IMR-90 (cell line): ENCODE results near the gene LGALSL. TPM values are rescaled to one million over a fixed set of nuclear protein-coding genes. Genes with fewer than 3 reads are reported as not detected.

Experiments
- ATAC-seq: fragments of 200-7000 bp; cut with Tn5 transposase; 2 replicates; pipeline ENCODE4 v1.9.1; 2020; ENCODE audit warnings: low read depth, mild to moderate bottlenecking, moderate library complexity
- BruUV-seq: library from RNA; stranded (reverse); fragments of 400-500 nt; replicated peaks from 2 replicates; lab custom pipeline; 2021; lab: Mats Ljungman, UMichigan
- CTCF ChIA-PET: fragments of 300-600 bp; formaldehyde crosslinking; extraction: SDS; loops from one replicate; lab custom pipeline; 2021; ENCODE audit warnings: antibody characterized with exemption; lab: Yijun Ruan, JAX
- POLR2A ChIA-PET: fragments of 300-600 bp; sonication (Branson Sonifier 250); formaldehyde crosslinking; loops from one replicate; lab custom pipeline; 2022; ENCODE audit warnings: antibody characterized with exemption; ENCODE audit not compliant: unreplicated experiment; lab: Charles Lee
- DNase-seq: peaks from one replicate; pipeline ENCODE4 v3.0.0; 2013
- H2AFZ ChIP-seq: replicated peaks from 2 replicates; pipeline ENCODE3; 2013; ENCODE audit warnings: low read length, mild to moderate bottlenecking; ENCODE audit not compliant: poor library complexity
- H2AK5ac ChIP-seq: 2 replicates; pipeline ENCODE4 v1.6.1; 2013; ENCODE audit warnings: low read depth, low read length, inconsistent platforms
- H2AK9ac ChIP-seq: replicated peaks from 2 replicates; pipeline ENCODE3; 2013; ENCODE audit warnings: mild to moderate bottlenecking, low read depth, low read length, moderate library complexity; ENCODE audit not compliant: poor library complexity
- H2BK120ac ChIP-seq: 2 replicates; pipeline ENCODE4 v1.6.1; 2013; ENCODE audit warnings: low read depth, low read length, inconsistent platforms
- H2BK15ac ChIP-seq: 3 replicates; pipeline ENCODE4 v1.6.1; 2013; ENCODE audit warnings: low read depth, low read length, inconsistent platforms
- H2BK20ac ChIP-seq: 2 replicates; pipeline ENCODE4 v1.6.1; 2013; ENCODE audit warnings: low read depth, mild to moderate bottlenecking, inconsistent platforms, low read length, moderate library complexity
- H2BK5ac ChIP-seq: 2 replicates; pipeline ENCODE4 v1.6.1; 2013; ENCODE audit warnings: mild to moderate bottlenecking, low read depth, low read length, inconsistent platforms; ENCODE audit not compliant: poor library complexity, severe bottlenecking
- H3K14ac ChIP-seq: replicated peaks from 2 replicates; pipeline ENCODE4 v1.6.1; 2013; ENCODE audit warnings: low read depth, low read length, inconsistent platforms
- H3K18ac ChIP-seq: 2 replicates; pipeline ENCODE4 v1.6.1; 2013; ENCODE audit warnings: low read depth, low read length, control low read depth
- H3K23ac ChIP-seq: 2 replicates; pipeline ENCODE4 v1.6.1; 2013; ENCODE audit warnings: low read depth, low read length, inconsistent platforms
- H3K27ac ChIP-seq: 2 replicates; pipeline ENCODE4 v1.5.1; 2013; ENCODE audit warnings: mild to moderate bottlenecking, control low read depth, low read length; ENCODE audit not compliant: insufficient read depth
- H3K27me3 ChIP-seq: 2 replicates; pipeline ENCODE4 v1.6.1; 2013; ENCODE audit warnings: low read length; ENCODE audit not compliant: control insufficient read depth, insufficient read depth
- H3K36me3 ChIP-seq: 2 replicates; pipeline ENCODE4 v1.6.1; 2013; ENCODE audit warnings: low read length, mixed read lengths; ENCODE audit not compliant: control insufficient read depth, insufficient read depth
- H3K4ac ChIP-seq: 2 replicates; pipeline ENCODE4 v1.6.1; 2013; ENCODE audit warnings: low read depth, low read length, inconsistent platforms
- H3K4me1 ChIP-seq: 2 replicates; pipeline ENCODE4 v1.6.1; 2013; ENCODE audit warnings: low read length, mixed read lengths; ENCODE audit not compliant: control insufficient read depth, insufficient read depth
- H3K4me2 ChIP-seq: 2 replicates; pipeline ENCODE4 v1.6.1; 2013; ENCODE audit warnings: low read depth, mild to moderate bottlenecking, control low read depth, low read length, moderate library complexity
- H3K4me3 ChIP-seq: 2 replicates; pipeline ENCODE4 v1.5.1; 2013; ENCODE audit warnings: low read depth, mild to moderate bottlenecking, control low read depth, low read length, moderate library complexity; ENCODE audit not compliant: insufficient read depth
- H3K56ac ChIP-seq: 2 replicates; pipeline ENCODE4 v1.6.1; 2013; ENCODE audit warnings: low read length, inconsistent platforms; ENCODE audit not compliant: insufficient read depth; ENCODE audit errors: extremely low read depth
- H3K79me1 ChIP-seq, 2 experiments: 2 replicates each; pipeline ENCODE4 v1.6.1; 2013; ENCODE audit warnings: low read length in 2 of 2, inconsistent platforms in 1 of 2, low read depth in 1 of 2
- H3K9ac ChIP-seq: 2 replicates; pipeline ENCODE4 v1.6.1; 2013; ENCODE audit warnings: low read depth, low read length, control low read depth
- H3K9me1 ChIP-seq: 2 replicates; pipeline ENCODE4 v1.6.1; 2013; ENCODE audit warnings: low read length, inconsistent platforms; ENCODE audit not compliant: insufficient read depth
- H3K9me3 ChIP-seq: 2 replicates; pipeline ENCODE4 v1.6.1; 2013; ENCODE audit warnings: low read length; ENCODE audit not compliant: control insufficient read depth, insufficient read depth
- H4K20me1 ChIP-seq: 2 replicates; pipeline ENCODE4 v1.6.1; 2013; ENCODE audit warnings: low read length, inconsistent platforms; ENCODE audit not compliant: insufficient read depth
- H4K5ac ChIP-seq: 2 replicates; pipeline ENCODE4 v1.6.1; 2013; ENCODE audit warnings: mild to moderate bottlenecking, low read depth, low read length, control low read depth
- H4K8ac ChIP-seq, 2 experiments: 2 replicates each; pipeline ENCODE4 v1.6.1; 2013; ENCODE audit warnings: low read depth in 2 of 2, low read length in 2 of 2, control low read depth in 1 of 2, inconsistent platforms in 1 of 2
- H4K91ac ChIP-seq: 2 replicates; pipeline ENCODE4 v1.6.1; 2013; ENCODE audit warnings: low read depth, low read length, inconsistent platforms; ENCODE audit not compliant: insufficient read depth
- BHLHE40 ChIP-seq: fragments of 150-350 bp; IDR thresholded peaks from 2 replicates; pipeline ENCODE4 v1.6.1; 2016; ENCODE audit warnings: mild to moderate bottlenecking, low read depth, low read length
- CHD1 ChIP-seq: IDR thresholded peaks from 2 replicates; pipeline ENCODE4 v1.6.1; 2012; ENCODE audit warnings: low read depth, low read length, improper control_type of control experiment
- ELK1 ChIP-seq: fragments of 150-350 bp; IDR thresholded peaks from 2 replicates; pipeline ENCODE4 v1.6.1; 2016; ENCODE audit warnings: low read depth, mild to moderate bottlenecking, low read length, moderate library complexity, borderline replicate concordance
- FOS ChIP-seq: fragments of 150-350 bp; IDR thresholded peaks from 2 replicates; pipeline ENCODE4 v1.6.1; 2016; ENCODE audit warnings: low read depth, low read length
- MAFK ChIP-seq: IDR thresholded peaks from 2 replicates; pipeline ENCODE4 v1.6.1; 2012; ENCODE audit warnings: low read depth, low read length, improper control_type of control experiment
- MAZ ChIP-seq: IDR thresholded peaks from 2 replicates; pipeline ENCODE4 v1.6.1; 2012; ENCODE audit warnings: low read depth, mild to moderate bottlenecking, low read length, improper control_type of control experiment, moderate library complexity, borderline replicate concordance
- MXI1 ChIP-seq: IDR thresholded peaks from 2 replicates; pipeline ENCODE4 v1.6.1; 2012; ENCODE audit warnings: low read depth, mild to moderate bottlenecking, low read length, moderate library complexity, borderline replicate concordance
- NFE2L2 ChIP-seq: fragments of 150-350 bp; IDR thresholded peaks from 2 replicates; pipeline ENCODE4 v1.6.1; 2016; ENCODE audit warnings: low read depth, mild to moderate bottlenecking, low read length
- POLR2A ChIP-seq: IDR thresholded peaks from 2 replicates; pipeline ENCODE4 v1.6.1; 2012; ENCODE audit warnings: mild to moderate bottlenecking, low read depth, low read length
- RAD21 ChIP-seq: IDR thresholded peaks from 2 replicates; pipeline ENCODE4 v1.6.1; 2012; ENCODE audit warnings: low read length, improper control_type of control experiment
- RCOR1 ChIP-seq: IDR thresholded peaks from 2 replicates; pipeline ENCODE4 v1.6.1; 2012; ENCODE audit warnings: mild to moderate bottlenecking, low read length, improper control_type of control experiment; ENCODE audit not compliant: insufficient replicate concordance
- RFX5 ChIP-seq: IDR thresholded peaks from 2 replicates; pipeline ENCODE4 v1.8.0; 2012; ENCODE audit warnings: low read depth, mild to moderate bottlenecking, low read length, moderate library complexity
- USF2 ChIP-seq: fragments of 150-350 bp; IDR thresholded peaks from 2 replicates; pipeline ENCODE4 v1.6.1; 2017; ENCODE audit warnings: mild to moderate bottlenecking, antibody characterized with exemption, low read length, low read depth
- dilution Hi-C: fragments of 300-500 bp; cut with HindIII; formaldehyde crosslinking; loops from one replicate; pipeline ENCODE4 v1.14.3; 2018; ENCODE audit warnings: low sequenced_read_pairs; ENCODE audit not compliant: unreplicated experiment
- in situ Hi-C: fragments of 300-500 bp; cut with MboI; formaldehyde crosslinking; loops from 3 replicates; pipeline ENCODE4 v1.14.3; 2019; ENCODE audit warnings: low sequenced_read_pairs, inconsistent platforms, mixed read lengths
- intact Hi-C: fragments of 100-400 bp; cut with micrococcal nuclease; formaldehyde crosslinking; loops from 2 replicates; pipeline ENCODE4 v1.10.0; 2022
- polyA plus RNA-seq, 3 experiments: library from polyadenylated mRNA; depleted of rRNA; stranded (reverse); fragments of >200 nt; gene quantifications; 2 replicates each; pipeline ENCODE4 v1.2.3, GENCODE V29; 2012; ENCODE audit warnings: low replicate concordance in 1 of 3
- total RNA-seq: library from RNA; depleted of rRNA; stranded (reverse); fragments of >200 nt; gene quantifications from 2 replicates; pipeline ENCODE4 v1.2.3, GENCODE V29; 2012

Gene LGALSL
- total and polyA plus RNA-seq, 2 of the 4 experiments (the other 2 are of a cell fraction), result 0.86 to 2.9 TPM

- H3K36me3 ChIP-seq, result no peaks in the 10 kb centered on the region
- H3K27me3 ChIP-seq, result peaks cover 33% of the 10 kb centered on the region
- H2BK5ac ChIP-seq, result no peak overlapping the region
- in situ Hi-C loops (no loop called here), intact Hi-C loops (no loop called here), dilution Hi-C loops (no loop called here)
- H3K27ac ChIP-seq, result no peak overlapping the region
- no peak overlapping the region for H4K5ac ChIP-seq
- no peak for TF ChIP-seq USF2
- TF ChIP-seq POLR2A, result no peak
- TF ChIP-seq NFE2L2, result no peak
- no peak for TF ChIP-seq CHD1
- TF ChIP-seq FOS, result no peak
- TF ChIP-seq MAZ, result no peak
- TF ChIP-seq BHLHE40, result no peak
- TF ChIP-seq RCOR1, result no peak
- TF ChIP-seq RAD21, result no peak
- TF ChIP-seq MAFK, result no peak
- no peak for TF ChIP-seq MXI1
- TF ChIP-seq RFX5, result no peak
- TF ChIP-seq ELK1, result no peak
- no peak overlapping the region for H3K9ac ChIP-seq
- H3K4me3 ChIP-seq, result no peak overlapping the region
- no peaks in the 10 kb centered on the region for H3K9me1 ChIP-seq
- H4K91ac ChIP-seq, result no peak overlapping the region
- POLR2A ChIA-PET, result no interaction called here
- H2BK20ac ChIP-seq, result no peak overlapping the region
- H3K4me2 ChIP-seq, result no peak overlapping the region
- H2BK15ac ChIP-seq, result no peak overlapping the region
- no peak overlapping the region for H2AFZ ChIP-seq
- no peak overlapping the region for H2BK120ac ChIP-seq
- H3K14ac ChIP-seq, result no peak overlapping the region
- H3K9me3 ChIP-seq, result no peaks in the 10 kb centered on the region
- no peak overlapping the region for H2AK9ac ChIP-seq
- BruUV-seq, result no TSS peak
- DNase-seq (no peak), ATAC-seq (no peak)
- no peaks in the 10 kb centered on the region for H3K4me1 ChIP-seq
- no peak overlapping the region for H2AK5ac ChIP-seq
- H3K79me1 ChIP-seq, result no peaks in the 10 kb centered on the region
- H4K8ac ChIP-seq, result no peak overlapping the region
- H3K18ac ChIP-seq, result no peak overlapping the region
- H3K23ac ChIP-seq, result no peak overlapping the region
- no peaks in the 10 kb centered on the region for H4K20me1 ChIP-seq
- H3K56ac ChIP-seq, result no peak overlapping the region
- CTCF ChIA-PET, result no interaction called here
- H3K4ac ChIP-seq, result no peak overlapping the region
Measured at GRCh38 chr2:64420677-64421076, 33.3 kb upstream of the LGALSL start.
